ENCODE results near the gene KMT2E. TPM values are rescaled to one million over a fixed set of nuclear protein-coding genes. Genes with fewer than 3 reads are reported as not detected.
A peak's percentile ranks its signal among the peaks of the same experiment; 100 is the strongest.

Gene KMT2E
- total RNA-seq, 1 experiment from 2014 or later = 52.3 TPM

- TF ChIP-seq SMAD4 (CRISPR knock-in tag; IDR thresholded peaks at IDR 0.05) (no peak), ZMAT4 (CRISPR knock-in tag; IDR thresholded peaks at IDR 0.05) (no peak), CREB1 (CRISPR knock-in tag; IDR thresholded peaks at IDR 0.05) (no peak), PRDM15 (CRISPR knock-in tag; IDR thresholded peaks at IDR 0.05) (no peak), ZNF121 (CRISPR knock-in tag; IDR thresholded peaks at IDR 0.05) (peak; percentile 93)
- ChIA-PET CTCF (interaction anchor here (2.0 kb wide), 1 partner anchor 20 kb away, joined by 8 read pairs; no protein-coding TSS in a partner anchor), POLR2A (no interaction called here)
- no peaks in the 10 kb centered on the region for H3K9me3 Mint-ChIP-seq
- ATAC-seq (no peak), DNase-seq (ENCODE audit: low spot score) (no peak)
- H3K27ac Mint-ChIP-seq = peak overlapping the region; percentile 30
- H3K27me3 Mint-ChIP-seq (ENCODE audit: low read depth) = no peaks in the 10 kb centered on the region
- peaks cover 62% of the 10 kb centered on the region for H3K4me1 Mint-ChIP-seq
- peaks cover 8% of the 10 kb centered on the region for H3K36me3 Mint-ChIP-seq
- H3K4me3 Mint-ChIP-seq = no peak overlapping the region
Measured at GRCh38 chr7:105001652-105002184, 12.3 kb upstream of the KMT2E start.

GRCh38 chr7:105003275-105003674 lies 10.7 kb upstream of the KMT2E start:
- peaks cover 69% of the 10 kb centered on the region for H3K4me1 Mint-ChIP-seq
- POLR2A ChIA-PET = no interaction called here
- CTCF ChIA-PET = no interaction called here
- DNase-seq (ENCODE audit: low spot score) (no peak), ATAC-seq (no peak; the same call in 1 of the 2 replicates)
- H3K36me3 Mint-ChIP-seq = peaks cover 11% of the 10 kb centered on the region
- H3K27me3 Mint-ChIP-seq (ENCODE audit: low read depth) = no peaks in the 10 kb centered on the region
- H3K4me3 Mint-ChIP-seq = no peak overlapping the region
- peak overlapping the region; percentile 77 for H3K27ac Mint-ChIP-seq
- no peak for TF ChIP-seq ZNF232 (CRISPR knock-in tag; IDR thresholded peaks at IDR 0.05)
- no peak for TF ChIP-seq ERG (CRISPR knock-in tag; IDR thresholded peaks at IDR 0.05)
- TF ChIP-seq RORB (CRISPR knock-in tag; IDR thresholded peaks at IDR 0.05) = no peak
- TF ChIP-seq ZNF512 (CRISPR knock-in tag; IDR thresholded peaks at IDR 0.05; ENCODE audit: borderline replicate concordance) = no peak
- TF ChIP-seq MYBL2 (CRISPR knock-in tag; IDR thresholded peaks at IDR 0.05) = no peak
- no peak for TF ChIP-seq JAZF1 (CRISPR knock-in tag; IDR thresholded peaks at IDR 0.05)
- no peaks in the 10 kb centered on the region for H3K9me3 Mint-ChIP-seq

- Mint-ChIP-seq H3K36me3 (peaks cover 13% of the 10 kb centered on the region), H3K9me3 (no peaks in the 10 kb centered on the region), H3K27ac (peak overlapping the region; percentile 88), H3K4me1 (peaks cover 70% of the 10 kb centered on the region), H3K4me3 (no peak overlapping the region), H3K27me3 (ENCODE audit: low read depth) (no peaks in the 10 kb centered on the region)
- ATAC-seq (no peak), DNase-seq (ENCODE audit: low spot score) (no peak)
- CTCF ChIA-PET = interaction anchor here (0.7 kb wide), 1 partner anchor 23 kb away, joined by 4 read pairs; no protein-coding TSS in a partner anchor
- POLR2A ChIA-PET = no interaction called here
- TF ChIP-seq ZNF121 (CRISPR knock-in tag; IDR thresholded peaks at IDR 0.05) (no peak), NFATC4 (CRISPR knock-in tag; IDR thresholded peaks at IDR 0.05) (no peak), TP53 (CRISPR knock-in tag; IDR thresholded peaks at IDR 0.05) (no peak), FOXP1 (CRISPR knock-in tag; IDR thresholded peaks at IDR 0.05; ENCODE audit: borderline replicate concordance) (no peak), USF2 (CRISPR knock-in tag; IDR thresholded peaks at IDR 0.05) (no peak), GRHL2 (CRISPR knock-in tag; IDR thresholded peaks at IDR 0.05; ENCODE audit: insufficient replicate concordance, severe bottlenecking) (no peak), ZNF396 (CRISPR knock-in tag; IDR thresholded peaks at IDR 0.05; ENCODE audit: borderline replicate concordance) (no peak), ZNF671 (CRISPR knock-in tag; IDR thresholded peaks at IDR 0.05) (no peak), ERG (CRISPR knock-in tag; IDR thresholded peaks at IDR 0.05) (no peak), NR3C1 (CRISPR knock-in tag; conservative IDR thresholded peaks at IDR 0.05; ENCODE audit: low read depth) (no peak), USF1 (CRISPR knock-in tag; IDR thresholded peaks at IDR 0.05) (no peak), GABPB1 (CRISPR knock-in tag; IDR thresholded peaks at IDR 0.05) (no peak)
Measured at GRCh38 chr7:105003872-105004510, 10.0 kb upstream of the KMT2E start.
